K562 (cell line): Measurements from ENCODE around the gene ONECUT1. TPM values are rescaled to one million over a fixed set of nuclear protein-coding genes. Genes with fewer than 3 reads are reported as not detected.

ENCODE experiments used
- ATAC-seq: fragments of 200-7000 bp; cut with Tn5 transposase; 3 replicates; pipeline ENCODE4 v1.9.1; 2020; ENCODE audit warnings: moderate library complexity
- BruUV-seq: library from RNA; stranded (reverse); fragments of 400-500 nt; replicated peaks from 2 replicates; lab custom pipeline; 2021; lab: Mats Ljungman, UMichigan
- CTCF ChIA-PET: fragments of 300-600 bp; formaldehyde crosslinking; extraction: SDS; loops from one replicate; lab custom pipeline; 2021; ENCODE audit warnings: low intra/inter-chr PET ratio; lab: Yijun Ruan, JAX
- POLR2A ChIA-PET: fragments of 300-600, 350-650 bp; sonication (Branson Sonifier 250); formaldehyde crosslinking; extraction: SDS; loops from one replicate; lab custom pipeline; 2021; ENCODE audit warnings: antibody characterized with exemption, inconsistent platforms; lab: Yijun Ruan, JAX
- DNase-seq, 4 experiments: peaks; one replicate each; pipeline versions ENCODE4 v3.0.0 to v3.0.0-alpha.2; 2011 to 2018; ENCODE audit warnings: low spot score in 3 of 4, mixed read lengths in 3 of 4; ENCODE audit errors: extremely low read depth in 1 of 4
- FAIRE-seq: peaks from 2 replicates; lab custom pipeline; 2011; peaks lifted over from hg19 to GRCh38; lab: Jason Lieb, UNC
- H2AFZ ChIP-seq: 2 replicates; pipeline ENCODE4 v1.6.0; 2011; ENCODE audit warnings: low read depth, low read length, control low read depth, inconsistent platforms
- H3K27ac ChIP-seq: fragments of 200-600 bp; 3 replicates; pipeline ENCODE4 v1.8.0; 2011; ENCODE audit warnings: low read depth, mild to moderate bottlenecking, control low read depth, inconsistent platforms, low read length, moderate library complexity, mixed read lengths; ENCODE audit errors: extremely low read depth
- H3K27me3 ChIP-seq, 2 experiments: fragments of 300-600 bp in 1 of 2; 2 replicates in 1 of 2; 3 replicates in 1 of 2; pipeline versions ENCODE4 v1.6.0 to v1.8.0; 2011; ENCODE audit warnings: inconsistent platforms in 2 of 2, low read length in 2 of 2, mild to moderate bottlenecking in 1 of 2, mixed read lengths in 1 of 2, moderate library complexity in 1 of 2; ENCODE audit not compliant: control insufficient read depth in 2 of 2, insufficient read depth in 2 of 2
- H3K36me3 ChIP-seq: fragments of 300-600 bp; 3 replicates; pipeline ENCODE4 v1.8.0; 2011; ENCODE audit warnings: mild to moderate bottlenecking, low read length, inconsistent platforms; ENCODE audit not compliant: control insufficient read depth, insufficient read depth
- H3K4me1 ChIP-seq, 2 experiments: fragments of 200-600 bp in 1 of 2; replicated peaks in 1 of 2; 2 replicates in 1 of 2; 3 replicates in 1 of 2; pipeline versions ENCODE4 v1.5.1 to v1.8.0; 2011; ENCODE audit warnings: inconsistent platforms in 2 of 2, low read length in 2 of 2, mild to moderate bottlenecking in 1 of 2, mixed read lengths in 1 of 2, moderate library complexity in 1 of 2; ENCODE audit not compliant: control insufficient read depth in 2 of 2, insufficient read depth in 2 of 2
- H3K4me2 ChIP-seq: 2 replicates; pipeline ENCODE4 v1.6.1; 2011; ENCODE audit warnings: low read length, control low read depth, inconsistent platforms, mixed read lengths; ENCODE audit not compliant: insufficient read depth
- H3K4me3 ChIP-seq: fragments of 200-600 bp; sonication (generic), shearing (Covaris generic); 2 replicates; pipeline ENCODE4 v1.5.1; 2016; ENCODE audit warnings: control low read depth, inconsistent platforms
- H3K79me2 ChIP-seq: fragments of 200-600 bp; 3 replicates; pipeline ENCODE4 v1.8.0; 2011; ENCODE audit warnings: low read length, inconsistent platforms; ENCODE audit not compliant: control insufficient read depth, insufficient read depth
- H3K9ac ChIP-seq, 2 experiments: 2 replicates each; pipeline versions ENCODE4 v1.6.0 to v1.6.1; 2011; ENCODE audit warnings: low read depth in 2 of 2, low read length in 2 of 2, control low read depth in 1 of 2, inconsistent platforms in 1 of 2, mild to moderate bottlenecking in 1 of 2, mixed read lengths in 1 of 2; ENCODE audit not compliant: insufficient read depth in 1 of 2
- H3K9me1 ChIP-seq: one replicate; pipeline ENCODE4 v1.6.0; 2011; ENCODE audit warnings: inconsistent platforms, mild to moderate bottlenecking, low read length, moderate library complexity; ENCODE audit not compliant: control insufficient read depth, insufficient read depth
- H3K9me3 ChIP-seq: replicated peaks from 2 replicates; pipeline ENCODE4 v1.5.1; 2011; ENCODE audit warnings: low read depth, low read length, inconsistent platforms; ENCODE audit not compliant: control insufficient read depth, insufficient read depth
- H4K20me1 ChIP-seq: replicated peaks from 2 replicates; pipeline ENCODE4 v1.6.1; 2011; ENCODE audit warnings: low read length, inconsistent platforms, mixed read lengths; ENCODE audit not compliant: control insufficient read depth, insufficient read depth
- CBX3 ChIP-seq, 2 experiments: IDR thresholded peaks; 1 replicate in 1 of 2; 2 replicates in 1 of 2; pipeline ENCODE4 v1.6.1; 2012; ENCODE audit warnings: inconsistent platforms in 2 of 2, low read length in 2 of 2, borderline replicate concordance in 1 of 2, control low read depth in 1 of 2
- CCAR2 ChIP-seq: fragments of 200-400 bp; formaldehyde crosslinking; IDR thresholded peaks from 2 replicates; pipeline ENCODE4 v1.6.1; 2017; ENCODE audit warnings: mild to moderate bottlenecking, low read depth, low read length
- HIVEP1 ChIP-seq: fragments of 250-450 bp; sonication (Bioruptor Pico); IDR thresholded peaks from 2 replicates; pipeline ENCODE4 v1.4.0; 2020; ENCODE audit warnings: mild to moderate bottlenecking
- IFI16 ChIP-seq: fragments of 250-450 bp; sonication (Bioruptor Pico); IDR thresholded peaks from 2 replicates; pipeline ENCODE4 v2.1.2; 2022; ENCODE audit warnings: mild to moderate bottlenecking, inconsistent platforms
- MEF2D ChIP-seq: conservative IDR thresholded peaks from 2 replicates; pipeline ENCODE4 v1.6.1; 2016; ENCODE audit warnings: low read depth, missing genetic modification characterization, missing compliant biosample characterization
- RFX7 ChIP-seq: fragments of 250-450 bp; sonication (Bioruptor Pico); IDR thresholded peaks from 2 replicates; pipeline ENCODE4 v1.5.1; 2021; ENCODE audit warnings: mild to moderate bottlenecking
- RHOXF2B ChIP-seq: fragments of 250-450 bp; sonication (Bioruptor Pico); conservative IDR thresholded peaks from 2 replicates; pipeline ENCODE4 v1.5.1; 2021
- SMARCB1 ChIP-seq: IDR thresholded peaks from 2 replicates; pipeline ENCODE4 v1.6.1; 2011; ENCODE audit warnings: improper control_type of control experiment, low read depth; ENCODE audit not compliant: insufficient read length
- SMARCC2 ChIP-seq: fragments of 450-650 bp; IDR thresholded peaks from 2 replicates; pipeline ENCODE4 v1.6.1; 2017; ENCODE audit warnings: antibody characterized with exemption, moderate library complexity, mild to moderate bottlenecking, low read depth
- SUPT5H ChIP-seq: fragments of 450-650 bp; IDR thresholded peaks from 2 replicates; pipeline ENCODE4 v1.6.1; 2016
- TAF9B ChIP-seq: fragments of 450-650 bp; IDR thresholded peaks from 2 replicates; pipeline ENCODE4 v1.6.1; 2018; ENCODE audit warnings: mild to moderate bottlenecking; ENCODE audit not compliant: partially characterized antibody
- ZBTB17 ChIP-seq: fragments of 450-650 bp; formaldehyde crosslinking; IDR thresholded peaks from 2 replicates; pipeline ENCODE4 v1.4.0; 2020; ENCODE audit warnings: mild to moderate bottlenecking
- ZFP30 ChIP-seq: fragments of 250-450 bp; sonication (Bioruptor Pico); IDR thresholded peaks from 2 replicates; pipeline ENCODE4 v1.8.0; 2022; ENCODE audit warnings: moderate library complexity, mild to moderate bottlenecking, inconsistent platforms, borderline replicate concordance
- ZNF165 ChIP-seq: fragments of 250-450 bp; sonication (Bioruptor Pico); IDR thresholded peaks from 2 replicates; pipeline ENCODE4 v1.4.0; 2020; ENCODE audit warnings: borderline replicate concordance
- ZNF764 ChIP-seq: fragments of 250-450 bp; sonication (Bioruptor Pico); IDR thresholded peaks from 2 replicates; pipeline ENCODE4 v1.4.0; 2020; ENCODE audit warnings: low read depth, mild to moderate bottlenecking, moderate library complexity
- WGBS: fragments of 100-300 bp; shearing (Covaris generic); methylation state at CpG from one replicate; pipeline ENCODE4 v1.1.6; 2016; ENCODE audit warnings: low coverage, mixed read lengths; ENCODE audit not compliant: insufficient coverage; ENCODE audit errors: missing lambda C conversion rate; 5-methylcytosine and 5-hydroxymethylcytosine counted together
- in situ Hi-C: fragments of 300-500 bp; cut with MboI; formaldehyde crosslinking; loops from 4 replicates; pipeline ENCODE4 v1.15.0; 2018; ENCODE audit warnings: inconsistent platforms, mixed read lengths
- intact Hi-C: fragments of 100-400 bp; cut with micrococcal nuclease; formaldehyde crosslinking; loops from 2 replicates; pipeline ENCODE4 v1.14.2; 2022
- polyA plus RNA-seq, 8 experiments: library from polyadenylated mRNA; depleted of rRNA in 4 of 8; stranded (reverse) in 5 of 8; unstranded in 3 of 8; fragments of >200 nt; fragmentation: Nextera tagmentation in 2 of 8; fragmentation: Illumina TruSeq in 1 of 8; extraction: Ambion mirVana in 2 of 8; extraction: Trizol in 1 of 8; gene quantifications; 2 replicates each; pipeline versions ENCODE4 v1.2.1 to v1.2.3, GENCODE V29; 2011 to 2014; ENCODE audit warnings: inconsistent platforms in 1 of 8, missing spikeins in 1 of 8
- total RNA-seq, 7 experiments: library from RNA; depleted of rRNA in 6 of 7; stranded (reverse); fragments of >200 nt in 6 of 7; fragmentation: Illumina TruSeq in 2 of 7; extraction: Trizol in 2 of 7; gene quantifications; 2 replicates each; pipeline versions ENCODE4 v1.2.1 to v1.2.3, GENCODE V29; 2011 to 2021; ENCODE audit warnings: low replicate concordance in 1 of 7
- TF ChIP-seq, protein P1 (sequence below): IDR thresholded peaks from 2 replicates; pipeline ENCODE4 v1.6.1; 2011; ENCODE audit warnings: borderline replicate concordance, low read depth, mild to moderate bottlenecking, moderate library complexity, low read length; ENCODE audit not compliant: insufficient read depth, poor library complexity, severe bottlenecking

ONECUT1 gene
- total and polyA plus RNA-seq, 9 of the 15 experiments (the other 6 are each of a cell fraction or from before 2014, with no cell fraction given), result not detected

DNA sequence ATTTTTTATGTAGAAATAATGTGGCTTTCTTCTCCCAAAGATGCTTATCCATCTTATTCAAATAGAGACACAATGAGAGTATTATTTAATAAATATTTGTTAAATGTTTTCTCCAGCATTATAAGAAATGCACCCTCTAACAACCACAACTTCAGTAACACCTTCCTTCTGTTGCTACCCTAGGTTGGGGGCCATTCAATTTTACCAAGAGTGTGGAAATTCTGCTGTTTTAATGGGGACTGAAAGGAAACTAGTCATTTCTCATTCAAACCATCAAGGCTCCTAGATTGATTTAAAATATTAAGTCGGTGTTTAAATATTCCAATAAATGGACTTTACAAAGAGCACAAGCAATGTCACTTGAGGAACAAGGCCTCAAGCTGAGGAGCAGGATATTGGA is 7.6 kb downstream of the ONECUT1 start:
- peaks cover 3 to 25% of the 10 kb centered on the region in 2 experiments; a peak in 3 of 5 replicates for H3K27me3 ChIP-seq
- TF ChIP-seq TAF9B, result no peak
- TF ChIP-seq CCAR2, result no peak
- TF ChIP-seq CBX3 (IDR thresholded peaks at IDR 0.05; ENCODE audit: borderline replicate concordance in 1 of 2, low read length in 2 of 2), result no peak
- no peak for TF ChIP-seq ZBTB17
- no peak for TF ChIP-seq ZFP30 (CRISPR knock-in tag)
- no peak for TF ChIP-seq RFX7 (CRISPR knock-in tag)
- no peak for TF ChIP-seq MEF2D
- TF ChIP-seq ZNF165 (CRISPR knock-in tag), result no peak
- no peak for TF ChIP-seq ZNF764 (CRISPR knock-in tag)
- TF ChIP-seq SMARCC2, result no peak
- TF ChIP-seq RHOXF2B, result no peak
- TF ChIP-seq SMARCB1, result no peak
- TF ChIP-seq SUPT5H, result no peak
- TF ChIP-seq HIVEP1 (CRISPR knock-in tag), result no peak
- TF ChIP-seq, protein P1, sequence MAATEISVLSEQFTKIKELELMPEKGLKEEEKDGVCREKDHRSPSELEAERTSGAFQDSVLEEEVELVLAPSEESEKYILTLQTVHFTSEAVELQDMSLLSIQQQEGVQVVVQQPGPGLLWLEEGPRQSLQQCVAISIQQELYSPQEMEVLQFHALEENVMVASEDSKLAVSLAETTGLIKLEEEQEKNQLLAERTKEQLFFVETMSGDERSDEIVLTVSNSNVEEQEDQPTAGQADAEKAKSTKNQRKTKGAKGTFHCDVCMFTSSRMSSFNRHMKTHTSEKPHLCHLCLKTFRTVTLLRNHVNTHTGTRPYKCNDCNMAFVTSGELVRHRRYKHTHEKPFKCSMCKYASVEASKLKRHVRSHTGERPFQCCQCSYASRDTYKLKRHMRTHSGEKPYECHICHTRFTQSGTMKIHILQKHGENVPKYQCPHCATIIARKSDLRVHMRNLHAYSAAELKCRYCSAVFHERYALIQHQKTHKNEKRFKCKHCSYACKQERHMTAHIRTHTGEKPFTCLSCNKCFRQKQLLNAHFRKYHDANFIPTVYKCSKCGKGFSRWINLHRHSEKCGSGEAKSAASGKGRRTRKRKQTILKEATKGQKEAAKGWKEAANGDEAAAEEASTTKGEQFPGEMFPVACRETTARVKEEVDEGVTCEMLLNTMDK, result no peak
- no peak for TF ChIP-seq IFI16 (CRISPR knock-in tag)
- H3K27ac ChIP-seq, result no peak overlapping the region
- no peak overlapping the region for H2AFZ ChIP-seq
- peaks cover 0 to 5% of the 10 kb centered on the region in 2 experiments; a peak in 1 of 5 replicates for H3K4me1 ChIP-seq
- H4K20me1 ChIP-seq, result no peaks in the 10 kb centered on the region
- BruUV-seq, result no TSS peak
- no peak overlapping the region for H3K4me3 ChIP-seq
- WGBS, result 0% methylated on average over 1 of the region's 1 CpG
- H3K9ac ChIP-seq, result no peak overlapping the region
- in situ Hi-C loops, result no loop called here
- ChIA-PET POLR2A (interaction anchor here (0.6 kb wide), 1 partner anchor 1305 kb away, joined by 3 read pairs; no protein-coding TSS in a partner anchor), CTCF (no interaction called here)
- no peak overlapping the region for H3K4me2 ChIP-seq
- ATAC-seq, result no peak
- no peaks in the 10 kb centered on the region for H3K79me2 ChIP-seq
- DNase-seq, result no peak
- no peak for FAIRE-seq
- H3K36me3 ChIP-seq, result no peaks in the 10 kb centered on the region
- no peaks in the 10 kb centered on the region for H3K9me1 ChIP-seq
- intact Hi-C loops, result no loop called here
- H3K9me3 ChIP-seq, result no peaks in the 10 kb centered on the region
